DND-41 (cell line): ENCODE data around the gene CBX7.

ENCODE experiments used
- CTCF ChIP-seq: IDR thresholded peaks from 2 replicates; pipeline ENCODE4 v1.5.1; 2012; ENCODE audit warnings: borderline replicate concordance, low read length, moderate library complexity, mild to moderate bottlenecking; ENCODE audit not compliant: poor library complexity, severe bottlenecking; ENCODE audit errors: extremely low read depth
- EZH2 ChIP-seq: IDR thresholded peaks from 3 replicates; pipeline ENCODE4 v1.6.1; 2012; ENCODE audit warnings: borderline replicate concordance, low read depth, mild to moderate bottlenecking, moderate library complexity, low read length, inconsistent platforms; ENCODE audit not compliant: severe bottlenecking

GRCh38 chr22:39097098-39098020, 55.1 kb downstream of the CBX7 start, which contains the start of gene APOBEC3H:
- TF ChIP-seq CTCF (no peak), EZH2 (no peak)
